ENCODE measurements around the gene NPAS3. TPM values are rescaled to one million over a fixed set of nuclear protein-coding genes. Genes with fewer than 3 reads are reported as not detected.

The NPAS3 gene
- total and polyA plus RNA-seq, 2 of the 8 experiments (the other 6 are each of a cell fraction or from before 2014, with no cell fraction given) = 0.11 to 0.60 TPM

DNA sequence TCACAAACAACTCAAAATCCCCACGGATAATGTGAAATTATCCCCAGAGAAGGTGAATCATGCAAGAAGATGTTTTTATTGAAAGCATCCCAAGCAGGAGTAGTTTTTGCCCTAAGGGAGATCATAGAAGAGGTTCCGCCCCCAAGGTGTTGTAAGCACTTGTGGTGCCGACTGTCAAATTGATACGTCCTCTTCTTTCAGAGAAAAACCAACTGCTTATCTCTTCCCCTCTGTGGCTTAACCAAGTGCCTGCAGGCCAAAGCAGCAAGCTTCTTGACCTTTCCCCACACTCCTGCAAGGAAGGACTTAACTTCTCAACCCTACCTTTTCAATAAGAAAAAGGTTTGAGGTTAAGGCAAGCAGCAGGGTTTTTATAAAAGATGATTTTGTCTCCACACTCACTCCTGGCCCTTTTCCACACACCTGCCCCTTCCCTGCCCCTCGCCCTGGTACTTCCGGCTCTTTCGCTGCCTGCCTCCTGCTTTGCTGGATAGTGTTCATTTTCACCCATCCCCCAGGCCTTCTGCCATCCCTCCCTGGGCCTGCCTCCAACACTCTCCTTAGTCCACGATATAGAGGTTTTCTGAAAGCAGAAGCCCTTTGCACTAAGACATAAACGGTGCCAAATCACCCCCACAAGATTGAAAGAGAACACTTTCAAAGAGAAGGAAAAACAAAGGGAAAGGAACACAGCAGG, 897.7 kb downstream of the NPAS3 start:
- Histone ChIP-seq H4K5ac (ENCODE audit: insufficient read length, low read depth, low read length) (no peak overlapping the region), H2BK5ac (ENCODE audit: low read depth, low read length) (no peak overlapping the region), H2AK5ac (ENCODE audit: low read depth, low read length) (no peak overlapping the region), H3K4me1 (replicated peaks in 1 of 4; ENCODE audit: control insufficient read depth in 3 of 4, insufficient read depth in 4 of 4, low read length in 3 of 4) (peaks cover 0 to 9% (median 6%) of the 10 kb centered on the region in 4 experiments; a peak in 5 of 7 replicates), H3K23ac (ENCODE audit: insufficient read length) (no peak overlapping the region), H3K18ac (ENCODE audit: extremely low read depth, low read length) (no peak overlapping the region), H3K27me3 (replicated peaks in 1 of 4; ENCODE audit: control insufficient read depth in 3 of 4, extremely low read depth in 1 of 4, insufficient read depth in 3 of 4, low read length in 3 of 4) (no peaks in the 10 kb centered on the region), H3K4me3 (ENCODE audit: extremely low read depth in 1 of 4, insufficient read depth in 2 of 4, low read depth in 3 of 4, low read length in 4 of 4) (no peak overlapping the region), H3K79me1 (ENCODE audit: low read depth, low read length) (no peaks in the 10 kb centered on the region), H2AFZ (ENCODE audit: low read length) (0 out of 2 replicates have a peak overlapping the region, but pooled peaks have one; percentile 4), H2BK120ac (replicated peaks; ENCODE audit: low read depth, low read length) (no peak overlapping the region), H2BK15ac (ENCODE audit: low read length) (no peak overlapping the region), H3K23me2 (ENCODE audit: low read depth, low read length) (no peaks in the 10 kb centered on the region), H2BK12ac (ENCODE audit: low read depth, low read length) (no peak overlapping the region; the same call in 1 of the 2 replicates), H3K36me3 (ENCODE audit: control insufficient read depth in 2 of 4, insufficient read depth in 4 of 4, low read length in 3 of 4) (no peaks in the 10 kb centered on the region), H3K9ac (replicated peaks in 1 of 4; ENCODE audit: extremely low read depth in 1 of 4, low read depth in 3 of 4, low read length in 3 of 4) (no peak overlapping the region), H3K27ac (ENCODE audit: low read depth, low read length) (no peak overlapping the region), H4K20me1 (replicated peaks in 1 of 2; ENCODE audit: control insufficient read depth in 1 of 2, insufficient read depth in 2 of 2, low read length in 2 of 2) (no peaks in the 10 kb centered on the region), H2BK20ac (ENCODE audit: low read length) (no peak overlapping the region), H4K91ac (replicated peaks; ENCODE audit: insufficient read length, low read length) (no peak overlapping the region), H3K14ac (ENCODE audit: insufficient read length) (no peak overlapping the region), H3K4me2 (ENCODE audit: insufficient read depth in 1 of 2, low read depth in 2 of 2, low read length in 2 of 2) (peak overlapping the region in 1 of 2 experiments; percentile 54; a peak in 2 of 4 replicates), H3K9me3 (ENCODE audit: insufficient read depth in 2 of 2, low read depth in 1 of 2, low read length in 1 of 2) (no peaks in the 10 kb centered on the region), H3K56ac (replicated peaks; ENCODE audit: insufficient read length, low read depth, low read length) (no peak overlapping the region), H3K79me2 (ENCODE audit: control insufficient read depth in 1 of 2, insufficient read depth in 2 of 2, low read length in 2 of 2) (no peaks in the 10 kb centered on the region), H3K4ac (replicated peaks; ENCODE audit: insufficient read length, low read depth, low read length) (no peak overlapping the region), H4K8ac (ENCODE audit: extremely low read depth, insufficient read depth, low read length) (no peak overlapping the region)
- WGBS, 2 experiments (ENCODE audit: extremely low coverage in 1 of 2, insufficient coverage in 1 of 2, insufficient read length in 1 of 2, insufficient replicate concordance in 2 of 2, low coverage in 1 of 2, low lambda C conversion rate in 2 of 2, missing lambda C conversion rate in 1 of 2) = 82% methylated on average over 9 of the region's 9 CpGs; no CpG with 5 or more reads in 1 of the 2 experiments
- CTCF ChIA-PET (ENCODE audit: partially characterized antibody) = interaction anchor here (0.6 to 6.2 kb wide), 10 partner anchors 12 to 392 kb away, joined by 3 to 51 read pairs (median 3); no protein-coding TSS in a partner anchor
- POLR2A ChIA-PET (ENCODE audit: partially characterized antibody) = no interaction called here
- no peak for TF ChIP-seq RFX5 (IDR thresholded peaks at IDR 0.05; ENCODE audit: borderline replicate concordance, low read depth, low read length)
- no peak for TF ChIP-seq PHF8 (conservative IDR thresholded peaks at IDR 0.05; ENCODE audit: low read depth, low read length)
- no peak for TF ChIP-seq KDM4A (IDR thresholded peaks at IDR 0.05; ENCODE audit: low read depth, low read length, severe bottlenecking)
- FAIRE-seq (no peak), DNase-seq (ENCODE audit: low read depth in 1 of 2, low spot score in 2 of 2) (no peak)

Data from H1 (cell line).